HG03565 (cell line): ENCODE results near the gene SH3BGRL2.
A peak's percentile ranks its signal among the peaks of the same experiment; 100 is the strongest.
"Not testable (repeated sequence)": the region's sequence is repeated elsewhere in the genome, so short reads cannot be mapped to it uniquely, and the experiment has no call there.

Experiments used
- ATAC-seq: cut with Tn5 transposase; IDR thresholded peaks from one replicate; pipeline ENCODE4 v1.9.1; 2021; ENCODE audit warnings: mild to moderate bottlenecking, moderate library complexity; ENCODE audit not compliant: unreplicated experiment

The SH3BGRL2 gene

GRCh38 chr6:79647741-79648140 is 16.6 kb downstream of the SH3BGRL2 start:
- ATAC-seq, result no peak

- no peak for ATAC-seq
Observed at GRCh38 chr6:79648328-79648727, 17.2 kb downstream of the SH3BGRL2 start.

- no peak for ATAC-seq
Observed at GRCh38 chr6:79649016-79649415, 17.9 kb downstream of the SH3BGRL2 start.

- ATAC-seq, result no peak
Observed at GRCh38 chr6:79650950-79651349, 19.8 kb downstream of the SH3BGRL2 start.

- ATAC-seq, result no peak
Observed at GRCh38 chr6:79656134-79656533, 25.0 kb downstream of the SH3BGRL2 start.

- ATAC-seq, result no peak
Observed at GRCh38 chr6:79657238-79657637, 26.1 kb downstream of the SH3BGRL2 start.

GRCh38 chr6:79663655-79664054 is 32.5 kb downstream of the SH3BGRL2 start:
- not testable (repeated sequence) for ATAC-seq

GRCh38 chr6:79665725-79666551 is 34.8 kb downstream of the SH3BGRL2 start:
- ATAC-seq, result no peak

- ATAC-seq, result no peak
Observed at GRCh38 chr6:79666634-79667033, 35.5 kb downstream of the SH3BGRL2 start.

- peak; percentile 24 for ATAC-seq
Observed at GRCh38 chr6:79668381-79668780, 37.3 kb downstream of the SH3BGRL2 start.

- no peak for ATAC-seq
Observed at GRCh38 chr6:79669766-79670165, 38.6 kb downstream of the SH3BGRL2 start.

- no peak for ATAC-seq
Observed at GRCh38 chr6:79670789-79671188, 39.7 kb downstream of the SH3BGRL2 start.

GRCh38 chr6:79671600-79672266 is 40.6 kb downstream of the SH3BGRL2 start:
- ATAC-seq, result no peak

GRCh38 chr6:79672631-79673111 is 41.5 kb downstream of the SH3BGRL2 start:
- ATAC-seq, result peak; percentile 36

- ATAC-seq, result no peak
Observed at GRCh38 chr6:79673947-79674346, 42.8 kb downstream of the SH3BGRL2 start.

GRCh38 chr6:79676785-79677736 is 45.9 kb downstream of the SH3BGRL2 start:
- ATAC-seq, result no peak

- ATAC-seq, result not testable (repeated sequence)
Observed at GRCh38 chr6:79682682-79683081, 51.6 kb downstream of the SH3BGRL2 start.

- ATAC-seq, result no peak
Observed at GRCh38 chr6:79684876-79685275, 53.7 kb downstream of the SH3BGRL2 start.

GRCh38 chr6:79686707-79687309 is 55.7 kb downstream of the SH3BGRL2 start:
- ATAC-seq, result no peak

- no peak for ATAC-seq
Observed at GRCh38 chr6:79687759-79688158, 56.6 kb downstream of the SH3BGRL2 start.

GRCh38 chr6:79694156-79694555 is 63.0 kb downstream of the SH3BGRL2 start:
- ATAC-seq, result no peak
